Upper lobe of right lung (tissue), 1 donor: Measurements from ENCODE around the gene MMAB. TPM values are rescaled to one million over a fixed set of nuclear protein-coding genes. Genes with fewer than 3 reads are reported as not detected.

Experiments used
- ATAC-seq: fragments of 200-7000 bp; cut with Tn5 transposase; one replicate; pipeline ENCODE4 v1.9.1; 2020; ENCODE audit warnings: mild to moderate bottlenecking, moderate library complexity
- DNase-seq: peaks from one replicate; pipeline ENCODE4 v3.0.0-alpha.2; 2020
- H3K27ac ChIP-seq: fragments of 200-600 bp; one replicate; pipeline ENCODE4 v1.8.0; 2022
- H3K27me3 ChIP-seq: fragments of 200-600 bp; one replicate; pipeline ENCODE4 v1.8.0; 2022; ENCODE audit warnings: mild to moderate bottlenecking
- H3K36me3 ChIP-seq: fragments of 200-600 bp; one replicate; pipeline ENCODE4 v1.8.0; 2022
- H3K4me1 ChIP-seq: fragments of 200-600 bp; one replicate; pipeline ENCODE4 v1.8.0; 2022
- H3K4me3 ChIP-seq: fragments of 200-600 bp; one replicate; pipeline ENCODE4 v1.8.0; 2022; ENCODE audit warnings: mild to moderate bottlenecking
- H3K9me3 ChIP-seq: fragments of 200-600 bp; one replicate; pipeline ENCODE4 v1.8.0; 2022
- CTCF ChIP-seq: fragments of 200-600 bp; IDR thresholded peaks from one replicate; pipeline ENCODE4 v1.8.0; 2022; ENCODE audit warnings: antibody characterized with exemption
- intact Hi-C: fragments of 100-400 bp; cut with DNase I; formaldehyde crosslinking; loops from one replicate; pipeline ENCODE4 v1.11.0; 2022
- total RNA-seq: library from RNA; stranded (reverse); fragmentation: NEBNext Ultra II Directional; extraction: Animal tissue kit (Norgen Biotek cat#: 25700); gene quantifications from one replicate; pipeline ENCODE4 v1.2.1, GENCODE V29; 2021
- donor health status: DM: no; HTN: yes; CAD: no; lungs with severe emphysema.

Gene MMAB
- total RNA-seq, 1 donor from 2014 or later: 58.0 TPM

GRCh38 chr12:109611223-109611622 lies 37.9 kb upstream of the MMAB start:
- Histone ChIP-seq H3K27ac (no peak overlapping the region), H3K4me1 (no peaks in the 10 kb centered on the region), H3K27me3 (peaks cover 37% of the 10 kb centered on the region), H3K4me3 (no peak overlapping the region), H3K9me3 (no peaks in the 10 kb centered on the region), H3K36me3 (no peaks in the 10 kb centered on the region)
- TF ChIP-seq CTCF: no peak
- intact Hi-C loops: no loop called here
- DNase-seq: no peak
- no peak for ATAC-seq

DNA sequence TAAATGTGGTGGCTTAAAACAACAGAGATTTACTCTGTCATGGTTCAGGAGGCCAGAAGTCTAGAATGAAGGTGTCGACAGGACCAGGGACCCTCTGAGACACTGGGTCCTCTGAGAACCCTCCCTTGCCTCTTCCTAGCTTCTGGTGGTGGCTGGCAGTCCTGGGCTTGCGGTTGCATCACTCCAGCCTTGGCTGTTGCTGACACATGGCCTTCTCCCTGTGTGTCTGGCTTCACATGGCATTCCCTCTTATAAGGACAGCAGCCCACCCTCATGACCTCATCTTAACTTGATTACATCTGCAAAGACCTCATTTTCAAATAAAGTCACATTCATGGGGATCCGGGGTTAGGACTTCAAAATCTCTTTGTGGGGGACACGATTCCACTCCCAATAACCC lies 37.2 kb upstream of the MMAB start:
- no peak overlapping the region for H3K4me3 ChIP-seq
- intact Hi-C loops: no loop called here

GRCh38 chr12:109609342-109609741 lies 36.0 kb upstream of the MMAB start:
- Histone ChIP-seq H3K9me3 (no peaks in the 10 kb centered on the region), H3K27me3 (peaks cover 40% of the 10 kb centered on the region), H3K4me1 (no peaks in the 10 kb centered on the region), H3K27ac (no peak overlapping the region), H3K4me3 (no peak overlapping the region), H3K36me3 (no peaks in the 10 kb centered on the region)
- no peak for DNase-seq
- no peak for ATAC-seq
- intact Hi-C loops: no loop called here
- no peak for TF ChIP-seq CTCF

More for the DNA sequence above, 37.2 kb upstream of the MMAB start:
- Histone ChIP-seq H3K4me1 (no peaks in the 10 kb centered on the region), H3K36me3 (no peaks in the 10 kb centered on the region), H3K9me3 (no peaks in the 10 kb centered on the region), H3K27ac (no peak overlapping the region), H3K27me3 (peaks cover 40% of the 10 kb centered on the region)
- ATAC-seq: no peak
- no peak for TF ChIP-seq CTCF
- DNase-seq: no peak

GRCh38 chr12:109608793-109609192 lies 35.5 kb upstream of the MMAB start:
- H3K27me3 ChIP-seq: peaks cover 40% of the 10 kb centered on the region
- no peak for ATAC-seq
- intact Hi-C loops: no loop called here
- no peaks in the 10 kb centered on the region for H3K4me1 ChIP-seq
- no peaks in the 10 kb centered on the region for H3K9me3 ChIP-seq
- DNase-seq: no peak
- no peak overlapping the region for H3K4me3 ChIP-seq
- no peak overlapping the region for H3K27ac ChIP-seq
- no peaks in the 10 kb centered on the region for H3K36me3 ChIP-seq
- no peak for TF ChIP-seq CTCF

DNA sequence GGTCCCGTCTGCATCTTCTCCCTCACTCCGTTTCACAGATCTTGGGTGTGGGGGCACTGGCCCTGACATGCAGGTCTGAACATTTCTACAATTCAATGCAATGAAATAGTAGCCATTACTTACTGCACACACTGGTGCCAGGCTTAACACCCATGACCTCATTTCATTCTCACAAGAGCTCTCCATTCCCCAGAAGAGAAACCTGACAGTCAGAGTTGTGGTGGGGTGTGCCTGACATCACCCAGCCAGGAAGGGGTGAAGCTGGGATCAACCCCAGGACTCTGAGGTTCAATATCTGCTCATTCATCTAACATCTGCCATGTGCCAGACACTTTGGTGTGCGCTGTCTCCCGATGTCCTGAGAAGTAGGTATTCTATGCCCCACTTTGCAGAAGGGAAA lies 35.0 kb upstream of the MMAB start:
- ATAC-seq (no peak), DNase-seq (no peak)
- H3K27ac ChIP-seq: no peak overlapping the region
- no peak for TF ChIP-seq CTCF
- intact Hi-C loops: no loop called here
- no peaks in the 10 kb centered on the region for H3K36me3 ChIP-seq
- H3K4me3 ChIP-seq: no peak overlapping the region
- no peaks in the 10 kb centered on the region for H3K9me3 ChIP-seq
- H3K27me3 ChIP-seq: peaks cover 39% of the 10 kb centered on the region
- no peaks in the 10 kb centered on the region for H3K4me1 ChIP-seq

DNA sequence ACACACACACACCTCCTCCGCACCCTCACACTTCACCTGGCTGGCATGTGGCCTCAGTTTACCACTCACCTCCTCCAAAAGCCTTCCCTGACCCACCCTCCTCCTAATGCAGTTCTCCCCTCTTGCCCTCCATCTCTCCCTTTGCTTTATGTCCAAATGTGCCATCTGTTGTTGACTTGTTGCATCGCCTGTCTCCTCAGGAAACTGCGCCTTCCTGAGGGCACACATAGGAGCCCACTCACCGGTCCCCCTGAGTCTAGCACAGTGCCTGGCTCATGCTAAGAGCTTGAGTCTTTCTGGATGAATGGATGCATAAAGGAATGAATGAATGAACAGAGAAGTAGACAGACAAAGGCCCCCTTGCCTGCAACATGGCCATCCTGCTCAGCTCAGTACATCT lies 34.3 kb upstream of the MMAB start:
- no peak for TF ChIP-seq CTCF
- H3K4me3 ChIP-seq: no peak overlapping the region
- intact Hi-C loops: no loop called here
- DNase-seq (no peak), ATAC-seq (no peak)
- no peaks in the 10 kb centered on the region for H3K4me1 ChIP-seq
- H3K9me3 ChIP-seq: no peaks in the 10 kb centered on the region
- no peaks in the 10 kb centered on the region for H3K36me3 ChIP-seq
- H3K27ac ChIP-seq: no peak overlapping the region
- H3K27me3 ChIP-seq: peaks cover 34% of the 10 kb centered on the region
